Endothelial cell of umbilical vein (primary cell): Measurements from ENCODE around the gene DHX35. TPM values are rescaled to one million over a fixed set of nuclear protein-coding genes. Genes with fewer than 3 reads are reported as not detected.

ENCODE experiments used
- BruUV-seq: library from RNA; stranded (reverse); fragments of 400-500 nt; replicated peaks from 2 replicates; lab custom pipeline; 2021; lab: Mats Ljungman, UMichigan
- CTCF ChIA-PET: fragments of 300-600, 350-600 bp; sonication (Branson Sonifier 250); formaldehyde crosslinking; loops from one replicate; lab custom pipeline; 2021; ENCODE audit warnings: antibody characterized with exemption, inconsistent platforms; lab: Charles Lee
- POLR2A ChIA-PET: fragments of 300-600, 350-600 bp; sonication (Branson Sonifier 250); formaldehyde crosslinking; loops from one replicate; lab custom pipeline; 2021; ENCODE audit warnings: antibody characterized with exemption, inconsistent platforms; lab: Charles Lee
- DNase-seq: peaks from one replicate; pipeline ENCODE4 v3.0.0-alpha.2; 2011; ENCODE audit warnings: low read depth, low spot score
- FAIRE-seq: peaks from 2 replicates; lab custom pipeline; 2011; peaks lifted over from hg19 to GRCh38; lab: Jason Lieb, UNC
- H2AFZ ChIP-seq: 2 replicates; pipeline ENCODE4 v1.6.0; 2012; ENCODE audit warnings: low read depth, low read length, control low read depth, inconsistent platforms
- H3K27ac ChIP-seq: 2 replicates; pipeline ENCODE4 v1.5.1; 2011; ENCODE audit warnings: low read depth, mild to moderate bottlenecking, control low read depth, low read length, moderate library complexity; ENCODE audit not compliant: insufficient read depth
- H3K27me3 ChIP-seq, 2 experiments: 2 replicates each; pipeline versions ENCODE4 v1.6.0 to v1.6.1; 2011; ENCODE audit warnings: low read length in 2 of 2, mixed read lengths in 1 of 2; ENCODE audit not compliant: control insufficient read depth in 2 of 2, insufficient read depth in 2 of 2
- H3K36me3 ChIP-seq, 2 experiments: 2 replicates in 1 of 2; 3 replicates in 1 of 2; pipeline ENCODE4 v1.5.1; 2011; ENCODE audit warnings: low read length in 2 of 2, mild to moderate bottlenecking in 1 of 2, moderate library complexity in 1 of 2; ENCODE audit not compliant: control insufficient read depth in 2 of 2, insufficient read depth in 2 of 2; ENCODE audit errors: extremely low read depth in 1 of 2
- H3K4me1 ChIP-seq: 3 replicates; pipeline ENCODE4 v1.5.1; 2011; ENCODE audit warnings: mild to moderate bottlenecking, low read length; ENCODE audit not compliant: control insufficient read depth, insufficient read depth; ENCODE audit errors: extremely low read depth
- H3K4me2 ChIP-seq: 2 replicates; pipeline ENCODE4 v1.6.1; 2011; ENCODE audit warnings: low read length, control low read depth, mixed read lengths; ENCODE audit not compliant: insufficient read depth
- H3K4me3 ChIP-seq, 3 experiments: fragments of 200-600 bp in 1 of 3; sonication (generic), shearing (Covaris generic) in 1 of 3; replicated peaks in 1 of 3; 2 replicates each; pipeline ENCODE4 v1.5.1; 2011 to 2016; ENCODE audit warnings: control low read depth in 3 of 3, low read length in 3 of 3, mild to moderate bottlenecking in 2 of 3, inconsistent platforms in 1 of 3, low read depth in 1 of 3, moderate library complexity in 1 of 3; ENCODE audit not compliant: insufficient read depth in 1 of 3
- H3K79me2 ChIP-seq: 2 replicates; pipeline ENCODE4 v1.6.0; 2012; ENCODE audit warnings: low read length, inconsistent platforms; ENCODE audit not compliant: control insufficient read depth, insufficient read depth
- H3K9ac ChIP-seq: replicated peaks from 2 replicates; pipeline ENCODE3; 2011; ENCODE audit warnings: low read length, control low read depth; ENCODE audit not compliant: insufficient read depth; ENCODE audit errors: extremely low read depth
- H3K9me1 ChIP-seq: replicated peaks from 3 replicates; pipeline ENCODE4 v1.6.0; 2011; ENCODE audit warnings: mild to moderate bottlenecking, low read length; ENCODE audit not compliant: control insufficient read depth, insufficient read depth; ENCODE audit errors: extremely low read depth
- H3K9me3 ChIP-seq: replicated peaks from 2 replicates; pipeline ENCODE4 v1.5.1; 2012; ENCODE audit warnings: low read length, inconsistent platforms; ENCODE audit not compliant: control insufficient read depth, insufficient read depth
- H4K20me1 ChIP-seq: replicated peaks from 2 replicates; pipeline ENCODE3; 2011; ENCODE audit warnings: mild to moderate bottlenecking, low read length; ENCODE audit not compliant: control insufficient read depth, insufficient read depth; ENCODE audit errors: extremely low read depth
- CTCF ChIP-seq, 2 donors: IDR thresholded peaks; 1 replicate in 1 of 2; 2 replicates in 1 of 2; pipeline ENCODE4 v1.5.1; 2011; ENCODE audit warnings: low read length in 2 of 2, mild to moderate bottlenecking in 2 of 2, moderate library complexity in 2 of 2, control low read depth in 1 of 2, inconsistent platforms in 1 of 2, low read depth in 1 of 2; ENCODE audit not compliant: insufficient read depth in 1 of 2; ENCODE audit errors: extremely low read depth in 1 of 2
- EZH2 ChIP-seq: IDR thresholded peaks from 2 replicates; pipeline ENCODE4 v1.6.1; 2012; ENCODE audit warnings: borderline replicate concordance, low read depth, mild to moderate bottlenecking, moderate library complexity, low read length, inconsistent platforms; ENCODE audit not compliant: severe bottlenecking
- FOS ChIP-seq: IDR thresholded peaks from 2 replicates; pipeline ENCODE4 v1.6.1; 2011; ENCODE audit warnings: mild to moderate bottlenecking, low read length, moderate library complexity, borderline replicate concordance; ENCODE audit not compliant: insufficient read depth
- GATA2 ChIP-seq: IDR thresholded peaks from 2 replicates; pipeline ENCODE4 v1.7.0; 2011; ENCODE audit warnings: low read depth, mild to moderate bottlenecking, moderate library complexity, mixed read lengths, low read length; ENCODE audit not compliant: insufficient read length, insufficient read depth
- JUN ChIP-seq: IDR thresholded peaks from 2 replicates; pipeline ENCODE4 v1.6.1; 2011; ENCODE audit warnings: borderline replicate concordance, low read depth; ENCODE audit not compliant: insufficient read length, insufficient read depth
- MAX ChIP-seq: IDR thresholded peaks from 2 replicates; pipeline ENCODE4 v1.6.1; 2011; ENCODE audit not compliant: insufficient read depth, insufficient read length
- MYC ChIP-seq: IDR thresholded peaks from one replicate; pipeline ENCODE4 v1.6.1; 2011; ENCODE audit warnings: mild to moderate bottlenecking, low read depth, low read length
- POLR2A ChIP-seq: IDR thresholded peaks from 2 replicates; pipeline ENCODE4 v1.6.1; 2012; ENCODE audit warnings: low read depth, mild to moderate bottlenecking, control low read depth, low read length
- POLR2AphosphoS5 ChIP-seq: IDR thresholded peaks from 2 replicates; pipeline ENCODE4 v1.6.1; 2012; ENCODE audit warnings: low read depth, mild to moderate bottlenecking, control low read depth, low read length, moderate library complexity; ENCODE audit not compliant: insufficient read depth
- dilution Hi-C: fragments of 300-500 bp; cut with MboI; formaldehyde crosslinking; loops from one replicate; pipeline ENCODE4 v1.15.0; 2019; ENCODE audit warnings: low sequenced_read_pairs; ENCODE audit not compliant: extremely low pct_ligation_motif_present
- intact Hi-C: fragments of 100-400 bp; cut with micrococcal nuclease; formaldehyde crosslinking; loops from one replicate; pipeline ENCODE4 v1.10.0; 2022
- polyA plus RNA-seq, 4 experiments: library from polyadenylated mRNA; depleted of rRNA in 3 of 4; stranded (reverse) in 3 of 4; unstranded in 1 of 4; fragments of >200 nt; gene quantifications; 2 replicates each; pipeline versions ENCODE4 v1.2.1 to v1.2.3, GENCODE V29; 2011 to 2012; ENCODE audit warnings: missing spikeins in 1 of 4
- total RNA-seq: library from RNA; stranded (reverse); gene quantifications from 2 replicates; pipeline ENCODE4 v1.2.3, GENCODE V29; 2021

DHX35 gene
- total and polyA plus RNA-seq, 2 donors (not counting 3 experiments of a cell fraction or from before 2014, with no cell fraction given), result 10.0 to 13.0 TPM

GRCh38 chr20:39070484-39071231 lies 108.5 kb downstream of the DHX35 start:
- no peaks in the 10 kb centered on the region for H3K9me1 ChIP-seq
- no peaks in the 10 kb centered on the region for H4K20me1 ChIP-seq
- TF ChIP-seq POLR2AphosphoS5 (no peak), FOS (no peak), GATA2 (no peak), MAX (no peak), JUN (no peak), EZH2 (no peak), CTCF (IDR thresholded peaks at IDR 0.05; ENCODE audit: extremely low read depth in 1 of 2, insufficient read depth in 1 of 2, low read depth in 1 of 2, low read length in 2 of 2) (no peak), POLR2A (no peak), MYC (no peak)
- dilution Hi-C loops, result no loop called here
- H3K36me3 ChIP-seq, result no peaks in the 10 kb centered on the region
- POLR2A ChIA-PET, result no interaction called here
- no peaks in the 10 kb centered on the region for H3K9me3 ChIP-seq
- no peak overlapping the region for H3K4me3 ChIP-seq
- no peak overlapping the region for H3K9ac ChIP-seq
- no TSS peak for BruUV-seq
- no peaks in the 10 kb centered on the region for H3K4me1 ChIP-seq
- peaks cover 3 to 8% of the 10 kb centered on the region in 2 experiments for H3K27me3 ChIP-seq
- no peak for FAIRE-seq
- no peak overlapping the region for H3K4me2 ChIP-seq
- H3K27ac ChIP-seq, result no peak overlapping the region
- peak; percentile 25 for DNase-seq
- H3K79me2 ChIP-seq, result no peaks in the 10 kb centered on the region
- CTCF ChIA-PET, result interaction anchor here (1.2 to 7.5 kb wide), 3 partner anchors 8 to 21 kb away, joined by 4 to 50 read pairs (median 27); no protein-coding TSS in a partner anchor
- H2AFZ ChIP-seq, result peak overlapping the region; percentile 27
- intact Hi-C loops, result no loop called here
